Small intestine (tissue), 7 donors: ENCODE measurements around the gene FREM2. TPM values are rescaled to one million over a fixed set of nuclear protein-coding genes. Genes with fewer than 3 reads are reported as not detected.
A peak's percentile ranks its signal among the peaks of the same experiment; 100 is the strongest.

Experiments
- DNase-seq, 2 donors: peaks; one replicate each; pipeline versions ENCODE4 v3.0.0 to v3.0.0-alpha.2; 2013
- FAIRE-seq: peaks from 2 replicates; lab custom pipeline; 2012; peaks lifted over from hg19 to GRCh38; lab: Jason Lieb, UNC
- H3K27ac ChIP-seq, 3 donors: one replicate each; pipeline ENCODE4 v1.5.1; 2013; ENCODE audit warnings: low read length in 2 of 3, mild to moderate bottlenecking in 2 of 3, control low read depth in 1 of 3, inconsistent platforms in 1 of 3, low read depth in 1 of 3, moderate library complexity in 1 of 3
- H3K27me3 ChIP-seq, 3 donors: one replicate each; pipeline ENCODE4 v1.6.1; 2013; ENCODE audit warnings: low read length in 3 of 3, inconsistent platforms in 1 of 3; ENCODE audit not compliant: control insufficient read depth in 3 of 3, insufficient read depth in 3 of 3
- H3K36me3 ChIP-seq, 3 donors: one replicate each; pipeline ENCODE4 v1.6.1; 2013; ENCODE audit warnings: low read length in 3 of 3, inconsistent platforms in 1 of 3, low read depth in 1 of 3, mild to moderate bottlenecking in 1 of 3, moderate library complexity in 1 of 3; ENCODE audit not compliant: control insufficient read depth in 3 of 3, insufficient read depth in 2 of 3
- H3K4me1 ChIP-seq, 3 donors: one replicate each; pipeline ENCODE4 v1.6.1; 2013; ENCODE audit warnings: low read length in 2 of 3, inconsistent platforms in 1 of 3, low read depth in 1 of 3, mild to moderate bottlenecking in 1 of 3, moderate library complexity in 1 of 3; ENCODE audit not compliant: control insufficient read depth in 3 of 3, insufficient read depth in 2 of 3
- H3K4me3 ChIP-seq, 3 donors: one replicate each; pipeline ENCODE4 v1.5.1; 2013; ENCODE audit warnings: low read length in 3 of 3, control low read depth in 1 of 3, inconsistent platforms in 1 of 3, low read depth in 1 of 3, mild to moderate bottlenecking in 1 of 3, moderate library complexity in 1 of 3
- H3K9me3 ChIP-seq, 2 donors: one replicate each; pipeline ENCODE4 v1.6.1; 2013; ENCODE audit warnings: low read depth in 1 of 2, low read length in 1 of 2; ENCODE audit not compliant: control insufficient read depth in 2 of 2, insufficient read depth in 1 of 2
- WGBS, 3 donors: extraction: QIAGEN DNeasy Blood & Tissue Kit; methylation state at CpG; one replicate each; pipeline ENCODE4 v1.1.7; 2013; 5-methylcytosine and 5-hydroxymethylcytosine counted together
- polyA plus RNA-seq, 4 donors: library from polyadenylated mRNA; stranded (reverse) in 3 of 4; unstranded in 1 of 4; fragments of 200-250 nt in 3 of 4; fragments of 120-200 nt in 1 of 4; gene quantifications; one replicate each; pipeline versions ENCODE4 v1.2.1 to v1.2.3, GENCODE V29; 2013
- donor health status: healthy with polysubstance abuse.
- donor health status: control.
- donor health status: control.
- donor health status: Bipolar disorder and iron deficiency.
- donor health status: healthy.

FREM2 gene
- polyA plus RNA-seq, 4 donors, result 0.10 to 9.1 TPM; not detected in 2

- FAIRE-seq (no peak), DNase-seq (no peak)
- no peak overlapping the region for H3K4me3 ChIP-seq
These were observed 12.7 kb upstream of the FREM2 start for GRCh38 chr13:38674208-38674607.

GRCh38 chr13:38680912-38681311 is 6.0 kb upstream of the FREM2 start:
- 73 to 87% (median 79%) methylated on average over 1 of the region's 1 CpG for WGBS, 3 donors
- no peaks in the 10 kb centered on the region for H3K36me3 ChIP-seq
- no peaks in the 10 kb centered on the region for H3K27me3 ChIP-seq
- H3K4me1 ChIP-seq, result peaks cover 0 to 6% (median 0%) of the 10 kb centered on the region in 3 donors
- no peak overlapping the region for H3K27ac ChIP-seq
- no peak overlapping the region for H3K4me3 ChIP-seq
- FAIRE-seq (no peak), DNase-seq (no peak)
- H3K9me3 ChIP-seq, result no peaks in the 10 kb centered on the region

More at GRCh38 chr13:38674208-38674607, 12.7 kb upstream of the FREM2 start:
- WGBS, 3 donors, result 56 to 73% (median 66%) methylated on average over 4 of the region's 4 CpGs
- H3K27ac ChIP-seq, result no peak overlapping the region
- no peaks in the 10 kb centered on the region for H3K9me3 ChIP-seq
- no peaks in the 10 kb centered on the region for H3K27me3 ChIP-seq
- H3K36me3 ChIP-seq, result no peaks in the 10 kb centered on the region
- H3K4me1 ChIP-seq, result no peaks in the 10 kb centered on the region

- FAIRE-seq, result no peak
- no peak overlapping the region for H3K27ac ChIP-seq
- no peaks in the 10 kb centered on the region for H3K9me3 ChIP-seq
- H3K4me1 ChIP-seq, result peaks cover 0 to 12% (median 0%) of the 10 kb centered on the region in 3 donors
- peaks cover 0 to 9% (median 0%) of the 10 kb centered on the region in 3 donors for H3K36me3 ChIP-seq
- no peak overlapping the region for H3K4me3 ChIP-seq
- peak; percentile 28 to 30 for DNase-seq
- H3K27me3 ChIP-seq, result peaks cover 5 to 12% (median 7%) of the 10 kb centered on the region in 3 donors
These were observed 2.2 kb upstream of the FREM2 start for GRCh38 chr13:38684714-38685113.

GRCh38 chr13:38685431-38685830 is 1.4 kb upstream of the FREM2 start:
- no peak for FAIRE-seq
- no peak for DNase-seq
- H3K36me3 ChIP-seq, result peaks cover 0 to 9% (median 0%) of the 10 kb centered on the region in 3 donors
- H3K9me3 ChIP-seq, result no peaks in the 10 kb centered on the region
- WGBS, 3 donors, result 68 to 71% (median 70%) methylated on average over 2 of the region's 2 CpGs
- H3K27ac ChIP-seq, result no peak overlapping the region
- peaks cover 0 to 12% (median 0%) of the 10 kb centered on the region in 3 donors for H3K4me1 ChIP-seq
- H3K27me3 ChIP-seq, result peaks cover 5 to 14% (median 7%) of the 10 kb centered on the region in 3 donors
- H3K4me3 ChIP-seq, result no peak overlapping the region

GRCh38 chr13:38685974-38686576 is 802 bp upstream of the FREM2 start:
- no peak for FAIRE-seq

GRCh38 chr13:38687246-38688229 is 661 bp downstream of the FREM2 start:
- DNase-seq (peak; percentile 15 to 67), FAIRE-seq (no peak)
- peaks cover 0 to 9% (median 0%) of the 10 kb centered on the region in 3 donors for H3K36me3 ChIP-seq
- 3 to 4% (median 4%) methylated on average over 61 to 80 of the region's 80 CpGs for WGBS, 3 donors
- H3K4me3 ChIP-seq, result peak overlapping the region in 2 of 3 donors; percentile 48 to 72
- peaks cover 5 to 14% (median 7%) of the 10 kb centered on the region in 3 donors for H3K27me3 ChIP-seq
- H3K4me1 ChIP-seq, result peaks cover 0 to 12% (median 0%) of the 10 kb centered on the region in 3 donors
- no peak overlapping the region for H3K27ac ChIP-seq
- no peaks in the 10 kb centered on the region for H3K9me3 ChIP-seq

More at GRCh38 chr13:38685974-38686576, 802 bp upstream of the FREM2 start:
- peaks cover 0 to 12% (median 0%) of the 10 kb centered on the region in 3 donors for H3K4me1 ChIP-seq
- 1 to 2% (median 2%) methylated on average over 14 of the region's 14 CpGs for WGBS, 3 donors
- no peaks in the 10 kb centered on the region for H3K9me3 ChIP-seq
- H3K27me3 ChIP-seq, result peaks cover 5 to 14% (median 7%) of the 10 kb centered on the region in 3 donors
- H3K27ac ChIP-seq, result no peak overlapping the region
- DNase-seq, result peak in 1 of 2 donors; percentile 32
- peak overlapping the region in 2 of 3 donors; percentile 48 to 72 for H3K4me3 ChIP-seq
- H3K36me3 ChIP-seq, result peaks cover 0 to 9% (median 0%) of the 10 kb centered on the region in 3 donors

- Histone ChIP-seq H3K4me1 (peaks cover 0 to 12% (median 0%) of the 10 kb centered on the region in 3 donors), H3K27ac (no peak overlapping the region), H3K4me3 (no peak overlapping the region), H3K9me3 (no peaks in the 10 kb centered on the region), H3K27me3 (peaks cover 5 to 14% (median 7%) of the 10 kb centered on the region in 3 donors), H3K36me3 (peaks cover 0 to 9% (median 0%) of the 10 kb centered on the region in 3 donors)
- 88 to 92% (median 91%) methylated on average over 12 of the region's 12 CpGs for WGBS, 3 donors
- FAIRE-seq (no peak), DNase-seq (no peak)
These were observed 1.8 kb downstream of the FREM2 start for GRCh38 chr13:38688674-38689073.

GRCh38 chr13:38690231-38690630 is 3.4 kb downstream of the FREM2 start:
- FAIRE-seq (no peak), DNase-seq (no peak)
- H3K27me3 ChIP-seq, result peaks cover 5 to 14% (median 7%) of the 10 kb centered on the region in 3 donors
- H3K36me3 ChIP-seq, result peaks cover 0 to 9% (median 0%) of the 10 kb centered on the region in 3 donors
- H3K4me3 ChIP-seq, result no peak overlapping the region
- 90 to 92% (median 91%) methylated on average over 2 of the region's 2 CpGs for WGBS, 3 donors
- no peaks in the 10 kb centered on the region for H3K9me3 ChIP-seq
- peaks cover 0 to 12% (median 0%) of the 10 kb centered on the region in 3 donors for H3K4me1 ChIP-seq
- no peak overlapping the region for H3K27ac ChIP-seq
